Stomach smooth muscle (tissue), 2 donors: ENCODE results near the gene PPP4R4.

Source experiments
- H3K27ac ChIP-seq: one replicate; pipeline ENCODE4 v1.7.0; 2013; ENCODE audit warnings: mild to moderate bottlenecking, low read length, inconsistent platforms
- H3K27me3 ChIP-seq, 2 donors: one replicate each; pipeline ENCODE4 v1.7.0; 2013; ENCODE audit warnings: low read length in 2 of 2; ENCODE audit not compliant: insufficient read depth in 2 of 2, control insufficient read depth in 1 of 2
- H3K36me3 ChIP-seq, 2 donors: one replicate each; pipeline ENCODE4 v1.7.0; 2013; ENCODE audit warnings: low read length in 2 of 2; ENCODE audit not compliant: control insufficient read depth in 2 of 2, insufficient read depth in 2 of 2
- H3K4me1 ChIP-seq: one replicate; pipeline ENCODE4 v1.7.0; 2013; ENCODE audit warnings: low read length; ENCODE audit not compliant: control insufficient read depth, insufficient read depth
- H3K4me3 ChIP-seq, 2 donors: one replicate each; pipeline ENCODE4 v1.7.0; 2013; ENCODE audit warnings: low read length in 2 of 2
- H3K9ac ChIP-seq, 2 donors: one replicate each; pipeline ENCODE4 v1.7.0; 2013; ENCODE audit warnings: low read length in 2 of 2, mild to moderate bottlenecking in 1 of 2
- H3K9me3 ChIP-seq, 2 donors: one replicate each; pipeline ENCODE4 v1.7.0; 2013; ENCODE audit warnings: low read length in 2 of 2; ENCODE audit not compliant: control insufficient read depth in 2 of 2
- donor health status: healthy.
- donor health status: Pancreatic carcinoma.

Gene PPP4R4

DNA sequence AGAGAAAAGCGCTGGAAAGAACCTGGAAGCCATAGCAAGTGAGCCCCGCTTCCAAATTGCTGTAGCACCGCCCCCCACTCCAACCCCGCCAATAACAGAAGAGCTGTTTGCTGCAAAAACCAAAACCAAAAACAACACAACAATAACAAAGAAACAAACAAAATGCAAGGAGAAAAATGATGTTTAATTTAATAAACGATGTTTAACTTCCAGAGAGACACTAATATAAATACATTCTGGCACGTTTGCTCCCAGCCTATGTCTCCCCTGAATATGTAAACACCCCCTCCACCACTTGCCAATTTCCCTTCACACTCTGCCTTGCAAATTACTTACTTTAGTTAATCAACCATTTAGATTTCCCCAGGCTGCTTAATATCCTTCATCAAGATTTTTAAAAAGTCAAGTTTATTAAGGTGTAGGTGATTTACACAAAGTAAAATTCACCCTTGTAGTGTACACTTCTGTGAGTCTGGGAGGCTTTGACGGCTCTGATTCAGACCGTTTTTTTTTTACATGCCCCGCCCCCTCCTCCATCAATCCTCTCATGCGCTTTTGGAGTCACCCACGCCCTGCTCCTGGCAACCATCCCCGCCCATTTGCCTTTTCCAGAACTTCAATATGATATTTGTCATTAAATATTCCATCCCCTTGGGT is 44.2 kb upstream of the PPP4R4 start:
- H3K4me3 ChIP-seq, result peak overlapping the region; percentile 81 to 85
- H3K27ac ChIP-seq, result peak overlapping the region; percentile 69
- H3K36me3 ChIP-seq, result peaks cover 0 to 4% of the 10 kb centered on the region in 2 donors
- H3K9me3 ChIP-seq, result no peaks in the 10 kb centered on the region
- no peaks in the 10 kb centered on the region for H3K27me3 ChIP-seq
- peak overlapping the region in 1 of 2 donors; percentile 13 for H3K9ac ChIP-seq
- H3K4me1 ChIP-seq, result peaks cover 13% of the 10 kb centered on the region

DNA sequence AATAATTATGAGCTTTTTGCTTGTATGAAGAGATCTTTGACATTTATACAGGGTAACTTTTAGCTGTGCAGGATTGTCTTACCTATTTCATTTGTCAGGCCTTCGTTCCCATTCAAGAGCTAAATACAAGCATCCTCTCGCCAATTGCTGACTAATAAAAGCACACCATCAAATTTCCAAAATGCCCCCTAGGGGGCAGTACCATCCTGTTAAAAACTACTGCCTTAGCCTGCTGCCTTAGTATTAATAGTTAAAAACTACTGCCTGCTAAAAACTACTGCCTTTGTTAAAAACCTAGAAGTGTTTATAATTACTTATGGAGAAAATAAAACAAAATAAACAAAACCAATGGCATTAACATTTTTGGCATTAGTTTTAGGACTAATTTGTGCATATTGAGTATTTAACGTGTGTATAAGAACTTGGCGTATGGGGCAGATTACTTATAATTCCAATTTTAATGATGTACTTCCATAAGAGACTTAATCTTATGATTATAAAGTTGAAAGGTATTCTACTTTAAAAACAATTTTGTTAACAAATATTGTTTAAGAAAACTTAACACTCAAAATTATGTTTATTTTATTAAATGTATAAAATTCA is 41.7 kb upstream of the PPP4R4 start:
- Histone ChIP-seq H3K4me1 (peaks cover 16% of the 10 kb centered on the region), H3K27ac (no peak overlapping the region), H3K9ac (no peak overlapping the region), H3K4me3 (no peak overlapping the region), H3K9me3 (no peaks in the 10 kb centered on the region), H3K27me3 (no peaks in the 10 kb centered on the region), H3K36me3 (no peaks in the 10 kb centered on the region)

DNA sequence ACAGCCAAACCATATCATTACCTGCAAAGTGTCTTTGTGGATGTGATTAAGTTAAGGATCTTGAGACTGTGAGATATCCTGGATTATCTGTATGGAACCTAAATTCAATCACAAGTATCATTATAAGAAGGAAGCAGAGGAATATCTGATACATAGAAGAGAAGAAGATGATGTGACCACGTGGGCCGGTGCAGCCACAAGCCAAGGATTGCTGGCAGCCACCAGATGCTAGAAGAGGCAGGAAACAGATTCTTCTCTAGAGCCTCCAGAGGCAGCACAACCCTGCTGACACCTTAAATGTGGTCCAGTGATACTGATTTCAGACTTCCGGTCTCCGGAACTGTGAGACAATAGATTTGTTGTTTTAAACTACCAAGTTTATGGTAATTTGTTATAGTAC is 38.6 kb upstream of the PPP4R4 start:
- H3K36me3 ChIP-seq, result no peaks in the 10 kb centered on the region
- peaks cover 5% of the 10 kb centered on the region in 2 donors for H3K27me3 ChIP-seq
- H3K4me1 ChIP-seq, result peaks cover 3% of the 10 kb centered on the region
- no peak overlapping the region for H3K4me3 ChIP-seq
- no peak overlapping the region for H3K27ac ChIP-seq
- no peaks in the 10 kb centered on the region for H3K9me3 ChIP-seq
- no peak overlapping the region for H3K9ac ChIP-seq

GRCh38 chr14:94136575-94137331 is 37.4 kb upstream of the PPP4R4 start:
- H3K9me3 ChIP-seq, result no peaks in the 10 kb centered on the region
- peak overlapping the region in 1 of 2 donors; percentile 21 for H3K9ac ChIP-seq
- H3K4me1 ChIP-seq, result peaks cover 3% of the 10 kb centered on the region
- H3K27me3 ChIP-seq, result peaks cover 5% of the 10 kb centered on the region in 2 donors
- H3K27ac ChIP-seq, result no peak overlapping the region
- no peak overlapping the region for H3K4me3 ChIP-seq
- no peaks in the 10 kb centered on the region for H3K36me3 ChIP-seq

DNA sequence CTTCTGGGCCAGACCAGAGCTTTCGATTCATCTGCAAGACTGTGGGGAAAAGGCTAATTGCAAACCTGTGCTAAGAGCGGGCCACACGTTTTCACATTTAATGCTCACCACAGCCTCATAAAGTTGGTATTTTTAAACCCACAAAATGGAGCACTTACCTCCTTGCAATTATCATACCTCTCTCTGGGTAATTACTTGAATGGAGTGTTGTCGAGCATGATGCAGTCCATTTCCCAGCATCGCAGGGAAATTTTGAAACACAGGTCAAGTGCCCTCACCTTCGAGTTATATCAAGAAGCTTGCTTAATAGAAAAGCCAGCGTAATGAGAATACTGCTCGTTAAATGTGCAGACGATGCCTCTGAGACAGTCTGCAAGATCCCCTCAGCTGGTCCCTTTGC is 35.9 kb upstream of the PPP4R4 start:
- Histone ChIP-seq H3K36me3 (no peaks in the 10 kb centered on the region), H3K27me3 (peaks cover 5% of the 10 kb centered on the region in 2 donors), H3K9ac (no peak overlapping the region), H3K9me3 (no peaks in the 10 kb centered on the region), H3K4me3 (no peak overlapping the region), H3K27ac (no peak overlapping the region), H3K4me1 (peaks cover 3% of the 10 kb centered on the region)

GRCh38 chr14:94139006-94139405 is 35.1 kb upstream of the PPP4R4 start:
- H3K4me3 ChIP-seq, result no peak overlapping the region
- H3K27ac ChIP-seq, result no peak overlapping the region
- no peaks in the 10 kb centered on the region for H3K9me3 ChIP-seq
- H3K27me3 ChIP-seq, result peaks cover 5% of the 10 kb centered on the region in 2 donors
- no peak overlapping the region for H3K9ac ChIP-seq
- H3K4me1 ChIP-seq, result peaks cover 3% of the 10 kb centered on the region
- no peaks in the 10 kb centered on the region for H3K36me3 ChIP-seq

DNA sequence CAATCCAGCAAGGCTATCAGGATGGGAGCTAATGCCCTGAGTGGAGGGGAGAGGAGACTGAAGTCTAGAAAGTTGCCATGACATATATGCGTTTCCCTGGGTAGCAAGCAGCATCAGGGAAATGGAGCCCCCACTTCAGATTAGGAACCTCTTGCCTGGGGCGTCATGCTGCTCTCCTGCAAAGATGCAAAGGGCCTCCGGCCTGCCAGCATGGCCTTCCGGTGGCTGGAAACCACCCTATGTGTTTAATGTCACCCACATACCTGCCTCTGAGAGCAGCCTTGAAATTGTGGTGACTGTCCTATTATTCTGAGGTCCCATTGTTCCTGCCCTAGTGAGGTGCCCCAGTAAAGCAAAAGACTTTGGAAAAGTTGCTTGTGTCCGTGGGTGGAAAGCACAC is 34.7 kb upstream of the PPP4R4 start:
- H3K27ac ChIP-seq, result no peak overlapping the region
- no peaks in the 10 kb centered on the region for H3K36me3 ChIP-seq
- peaks cover 3% of the 10 kb centered on the region for H3K4me1 ChIP-seq
- H3K9me3 ChIP-seq, result no peaks in the 10 kb centered on the region
- H3K9ac ChIP-seq, result no peak overlapping the region
- peaks cover 5% of the 10 kb centered on the region in 2 donors for H3K27me3 ChIP-seq
- no peak overlapping the region for H3K4me3 ChIP-seq

DNA sequence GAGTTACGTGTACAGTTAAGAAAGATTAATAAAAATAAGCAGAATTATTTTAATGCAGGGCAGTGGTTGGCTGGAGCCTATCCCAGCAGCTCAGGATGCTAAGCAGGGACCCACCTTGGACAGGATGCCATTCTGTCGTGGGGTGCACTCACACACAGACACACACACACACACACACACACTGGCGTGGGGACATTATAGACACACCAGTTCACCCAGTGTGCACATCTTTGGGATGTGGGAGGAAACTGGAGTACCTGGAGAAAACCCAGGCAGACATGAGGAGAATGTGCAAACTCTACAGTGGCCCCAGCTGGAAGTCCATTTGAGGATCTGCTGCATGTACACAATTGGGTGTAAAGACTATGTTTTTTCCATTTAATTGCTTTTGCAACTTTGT is 31.9 kb upstream of the PPP4R4 start:
- Histone ChIP-seq H3K9me3 (no peaks in the 10 kb centered on the region), H3K9ac (no peak overlapping the region), H3K27ac (no peak overlapping the region), H3K36me3 (no peaks in the 10 kb centered on the region), H3K27me3 (peaks cover 5% of the 10 kb centered on the region in 2 donors), H3K4me1 (no peaks in the 10 kb centered on the region), H3K4me3 (no peak overlapping the region)

DNA sequence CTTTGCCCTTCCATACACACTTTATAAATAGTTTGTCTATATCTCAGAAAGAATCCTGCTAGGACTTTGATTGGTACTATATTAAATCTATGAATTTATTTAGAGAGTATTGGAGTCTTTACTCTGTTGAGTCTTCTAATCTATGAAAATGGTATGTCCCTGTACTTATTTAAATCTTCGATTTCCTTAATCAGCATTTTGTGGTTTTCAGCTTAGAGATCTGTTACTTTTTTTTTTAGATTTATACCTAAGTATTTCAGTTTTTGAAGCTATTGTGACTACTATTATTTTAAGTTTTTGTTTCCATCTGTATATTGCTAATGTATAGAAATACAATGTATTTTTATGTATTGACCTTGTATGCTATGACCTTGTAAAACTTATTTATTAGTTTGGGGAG is 31.3 kb upstream of the PPP4R4 start:
- Histone ChIP-seq H3K27me3 (peaks cover 5% of the 10 kb centered on the region in 2 donors), H3K4me1 (no peaks in the 10 kb centered on the region), H3K36me3 (no peaks in the 10 kb centered on the region), H3K9ac (no peak overlapping the region), H3K4me3 (no peak overlapping the region), H3K27ac (no peak overlapping the region), H3K9me3 (no peaks in the 10 kb centered on the region)

DNA sequence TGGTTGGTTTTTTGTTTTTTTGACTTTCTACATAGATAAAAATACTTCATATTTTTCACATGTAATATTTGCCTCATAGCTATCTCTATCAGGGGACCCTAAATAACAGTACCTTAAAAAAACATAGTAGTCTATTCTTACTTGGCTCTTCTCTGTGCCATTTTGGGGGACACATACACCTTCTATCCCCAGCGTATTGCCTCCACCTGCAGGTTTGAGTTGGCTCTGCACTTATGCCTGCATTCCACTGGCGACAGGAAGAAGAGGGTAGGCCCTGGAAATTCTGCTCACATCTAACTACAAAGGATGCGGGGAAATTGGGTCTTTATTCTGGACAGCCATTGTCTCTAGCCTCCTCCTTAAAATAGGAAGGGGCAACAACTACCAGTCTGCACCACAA is 30.9 kb upstream of the PPP4R4 start:
- Histone ChIP-seq H3K9me3 (no peaks in the 10 kb centered on the region), H3K9ac (no peak overlapping the region), H3K36me3 (no peaks in the 10 kb centered on the region), H3K27ac (no peak overlapping the region), H3K4me1 (no peaks in the 10 kb centered on the region), H3K27me3 (peaks cover 5% of the 10 kb centered on the region in 2 donors), H3K4me3 (no peak overlapping the region)

DNA sequence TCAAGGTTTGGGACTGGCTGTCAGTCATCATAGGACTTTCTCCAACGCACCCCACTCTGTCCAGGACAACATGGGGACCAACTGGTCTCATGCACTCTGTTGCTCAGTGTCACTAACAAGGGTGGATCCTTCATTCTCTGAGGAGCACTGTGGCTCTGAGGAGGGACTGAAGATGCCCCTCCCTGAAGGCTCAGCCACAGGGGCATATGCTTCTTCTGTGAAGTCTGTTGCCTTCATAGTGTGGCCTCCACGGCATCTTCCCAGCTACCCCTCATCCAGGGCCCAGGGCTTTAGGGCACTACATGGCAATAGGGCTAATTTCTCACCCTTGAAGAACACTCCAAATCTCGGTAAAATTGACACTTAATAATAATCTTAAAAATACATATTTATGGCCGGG is 30.4 kb upstream of the PPP4R4 start:
- Histone ChIP-seq H3K36me3 (no peaks in the 10 kb centered on the region), H3K4me3 (no peak overlapping the region), H3K27me3 (peaks cover 5% of the 10 kb centered on the region in 2 donors), H3K4me1 (no peaks in the 10 kb centered on the region), H3K9ac (no peak overlapping the region), H3K27ac (no peak overlapping the region), H3K9me3 (no peaks in the 10 kb centered on the region)
